ENCODE results near the gene NEK6.

DNA sequence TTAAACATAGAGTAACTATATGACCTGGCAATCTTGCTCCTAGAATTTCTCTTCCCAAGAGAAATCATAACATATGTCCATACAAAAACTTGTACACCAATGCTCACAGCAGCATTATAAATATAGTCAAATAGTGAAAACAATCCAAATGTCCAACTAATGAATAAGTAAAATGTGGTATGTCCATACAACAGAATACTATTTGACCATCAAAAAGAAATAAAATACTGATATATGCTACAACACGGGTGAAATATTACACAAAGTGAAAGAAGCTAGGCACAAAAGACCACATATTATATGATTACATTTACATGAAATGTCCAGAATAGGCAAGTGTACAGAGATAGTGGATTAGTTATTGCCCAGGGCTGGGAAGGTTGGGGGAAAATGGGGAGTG is 116.1 kb downstream of the NEK6 start:
- no peak for TF ChIP-seq TAF1 (IDR thresholded peaks at IDR 0.05; ENCODE audit: low read depth, low read length)
- TF ChIP-seq, protein P1, sequence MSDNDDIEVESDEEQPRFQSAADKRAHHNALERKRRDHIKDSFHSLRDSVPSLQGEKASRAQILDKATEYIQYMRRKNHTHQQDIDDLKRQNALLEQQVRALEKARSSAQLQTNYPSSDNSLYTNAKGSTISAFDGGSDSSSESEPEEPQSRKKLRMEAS (IDR thresholded peaks at IDR 0.05), result no peak
- TF ChIP-seq, protein P2, sequence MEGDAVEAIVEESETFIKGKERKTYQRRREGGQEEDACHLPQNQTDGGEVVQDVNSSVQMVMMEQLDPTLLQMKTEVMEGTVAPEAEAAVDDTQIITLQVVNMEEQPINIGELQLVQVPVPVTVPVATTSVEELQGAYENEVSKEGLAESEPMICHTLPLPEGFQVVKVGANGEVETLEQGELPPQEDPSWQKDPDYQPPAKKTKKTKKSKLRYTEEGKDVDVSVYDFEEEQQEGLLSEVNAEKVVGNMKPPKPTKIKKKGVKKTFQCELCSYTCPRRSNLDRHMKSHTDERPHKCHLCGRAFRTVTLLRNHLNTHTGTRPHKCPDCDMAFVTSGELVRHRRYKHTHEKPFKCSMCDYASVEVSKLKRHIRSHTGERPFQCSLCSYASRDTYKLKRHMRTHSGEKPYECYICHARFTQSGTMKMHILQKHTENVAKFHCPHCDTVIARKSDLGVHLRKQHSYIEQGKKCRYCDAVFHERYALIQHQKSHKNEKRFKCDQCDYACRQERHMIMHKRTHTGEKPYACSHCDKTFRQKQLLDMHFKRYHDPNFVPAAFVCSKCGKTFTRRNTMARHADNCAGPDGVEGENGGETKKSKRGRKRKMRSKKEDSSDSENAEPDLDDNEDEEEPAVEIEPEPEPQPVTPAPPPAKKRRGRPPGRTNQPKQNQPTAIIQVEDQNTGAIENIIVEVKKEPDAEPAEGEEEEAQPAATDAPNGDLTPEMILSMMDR (IDR thresholded peaks at IDR 0.05; ENCODE audit: control extremely low read depth in 1 of 3, insufficient read depth in 1 of 3, low read depth in 1 of 3, low read length in 3 of 3), result no peak
- TF ChIP-seq CREB1 (IDR thresholded peaks at IDR 0.05), result no peak
- no peak for TF ChIP-seq POLR2A (IDR thresholded peaks at IDR 0.05; ENCODE audit: control extremely low read depth in 1 of 2, low read depth in 2 of 2, low read length in 2 of 2)
- no peak for TF ChIP-seq EP300 (IDR thresholded peaks at IDR 0.05; ENCODE audit: borderline replicate concordance in 1 of 2, low read depth in 2 of 2, low read length in 2 of 2)
- TF ChIP-seq HDAC2 (IDR thresholded peaks at IDR 0.05; ENCODE audit: borderline replicate concordance in 1 of 2, low read depth in 2 of 2, low read length in 2 of 2), result no peak
- TF ChIP-seq KDM4A (IDR thresholded peaks at IDR 0.05; ENCODE audit: low read depth, low read length, severe bottlenecking), result no peak
- no peak for TF ChIP-seq ZNF274 (IDR thresholded peaks at IDR 0.05; ENCODE audit: borderline replicate concordance, extremely low read depth, low read length)
- no peak for TF ChIP-seq SAP30 (IDR thresholded peaks at IDR 0.05; ENCODE audit: insufficient read depth, insufficient replicate concordance, low read length)
- TF ChIP-seq BRCA1 (IDR thresholded peaks at IDR 0.05; ENCODE audit: low read depth, low read length), result no peak

Measured in H1 (cell line).